Adrenal gland (tissue), 19 donors: ENCODE measurements around the gene ATG9A. TPM values are rescaled to one million over a fixed set of nuclear protein-coding genes. Genes with fewer than 3 reads are reported as not detected.

ENCODE experiments used
- DNase-seq, 7 donors: peaks; one replicate each; pipeline ENCODE4 v3.0.0-alpha.2; 2019 to 2020
- H3K27ac ChIP-seq, 5 donors: fragments of 200-600 bp; sonication (generic) in 4 of 5; 1 replicate in 3 of 5; 2 replicates in 2 of 5; pipeline versions ENCODE4 v1.5.1 to v1.8.0; 2016 to 2020; ENCODE audit warnings: mild to moderate bottlenecking in 1 of 5
- H3K27me3 ChIP-seq: fragments of 200-600 bp; 2 replicates; pipeline ENCODE4 v1.8.0; 2021
- H3K36me3 ChIP-seq, 2 donors: fragments of 200-600 bp; replicated peaks in 1 of 2; 1 replicate in 1 of 2; 2 replicates in 1 of 2; pipeline versions ENCODE4 v1.5.1 to v1.8.0; 2018 to 2022
- H3K4me1 ChIP-seq, 2 donors: fragments of 200-600 bp; replicated peaks in 1 of 2; 1 replicate in 1 of 2; 2 replicates in 1 of 2; pipeline versions ENCODE4 v1.5.1 to v1.8.0; 2018 to 2021
- H3K4me3 ChIP-seq, 4 donors: fragments of 200-600 bp; sonication (generic) in 3 of 4; one replicate each; pipeline ENCODE4 v1.5.1; 2016 to 2018
- H3K9me3 ChIP-seq, 3 donors: fragments of 200-600 bp; sonication (generic) in 1 of 3; replicated peaks in 1 of 3; 1 replicate in 2 of 3; 2 replicates in 1 of 3; pipeline versions ENCODE4 v1.5.1 to v1.8.0; 2016 to 2021
- POLR2A ChIP-seq, 2 donors: fragments of 450-650 bp; IDR thresholded peaks; one replicate each; pipeline ENCODE4 v1.6.1; 2017; ENCODE audit warnings: antibody characterized with exemption in 2 of 2, mild to moderate bottlenecking in 2 of 2, moderate library complexity in 1 of 2
- WGBS, 4 donors: extraction: QIAGEN DNeasy Blood & Tissue Kit in 2 of 4; methylation state at CpG; one replicate each; pipeline versions ENCODE4 v1.1.5 to v1.1.7; 2013 to 2017; 5-methylcytosine and 5-hydroxymethylcytosine counted together
- intact Hi-C, 2 donors: fragments of 100-400 bp; cut with DNase I; formaldehyde crosslinking; loops; one replicate each; pipeline versions ENCODE4 v1.14.1 to v1.15.0; 2022 to 2023
- long read RNA-seq, 10 donors: library from polyadenylated mRNA in 3 of 10; unstranded in 2 of 10; stranded (forward) in 1 of 10; transcript quantifications; one replicate each; pipeline ENCODE4 v2.0.0 and lab custom pipeline, GENCODE V29; 2021 to 2026
- polyA plus RNA-seq, 3 donors: library from polyadenylated mRNA; stranded (reverse); fragments of 200-250 nt in 2 of 3; fragments of 350-450 nt in 1 of 3; fragmentation: Illumina TruSeq in 1 of 3; extraction: RNeasy Lipid Tissue Mini Kit (QIAGEN cat#74804) in 1 of 3; gene quantifications; one replicate each; pipeline ENCODE4 v1.2.3, GENCODE V29; 2013 to 2014
- total RNA-seq, 9 donors: library from RNA; depleted of rRNA in 4 of 9; stranded (reverse); fragments of >200 nt in 4 of 9; fragments of 120-200 nt in 1 of 9; fragmentation: NEBNext Ultra II Directional in 1 of 9; extraction: Animal tissue kit (Norgen Biotek cat#: 25700) in 1 of 9; gene quantifications; one replicate each; pipeline versions ENCODE4 v1.1.0 to v1.2.4, GENCODE V29; 2013 to 2023
- TF ChIP-seq, protein P1 (sequence below), 6 experiments: fragments of 450-650 bp in 4 of 6; fragments of 200-600 bp in 2 of 6; sonication (generic) in 1 of 6; IDR thresholded peaks; 1 replicate in 5 of 6; 2 replicates in 1 of 6; pipeline versions ENCODE4 v1.5.1 to v1.8.0; 2016 to 2021; ENCODE audit warnings: antibody characterized with exemption in 6 of 6, mild to moderate bottlenecking in 2 of 6, moderate library complexity in 1 of 6
- donor health status: healthy with polysubstance abuse.
- donor health status: Bipolar disorder and iron deficiency.
- donor health status: DM: yes; HTN: yes; CAD: no.
- donor health status: DM: no; HTN: no; CAD: no.
- donor health status: DM: no; HTN: no; CAD: no.
- donor health status: DM: yes; HTN: yes; CAD: no.

The ATG9A gene
- 10 to 100 TPM; 27.3 to 73.1 (median 57.8) TPM for total RNA-seq
- 10 to 100 TPM; 13.0 to 37.6 (median 26.5) TPM for polyA plus RNA-seq
- long read RNA-seq, donor 1, full-length matches to known transcripts: 8 of 44 reads
- long read RNA-seq, donor 1, partial matches to known transcripts: 36 of 44 reads
- long read RNA-seq, donor 1, other reads (novel, unspliced or antisense): 0 of 44 reads
- long read RNA-seq, donor 2, full-length matches to known transcripts: 7 of 7 reads
- long read RNA-seq, donor 2, partial matches to known transcripts: 0 of 7 reads
- long read RNA-seq, donor 2, other reads (novel, unspliced or antisense): 0 of 7 reads
- long read RNA-seq, donor 3, partial matches to known transcripts: 23 of 24 reads
- long read RNA-seq, donor 3, other reads (novel, unspliced or antisense): 0 of 24 reads
- long read RNA-seq, donor 4, transcript ATG9A-202 (15 exons, 3,799 nt): major isoform, 6 of 23 reads
- long read RNA-seq, donor 4, partial matches to known transcripts: 5 of 23 reads
- long read RNA-seq, donor 4, other reads (novel, unspliced or antisense): 9 of 23 reads
- long read RNA-seq, donor 5, full-length matches to known transcripts: 90 of 167 reads
- long read RNA-seq, donor 5, partial matches to known transcripts: 28 of 167 reads
- long read RNA-seq, donor 5, other reads (novel, unspliced or antisense): 49 of 167 reads
- long read RNA-seq, donor 6, partial matches to known transcripts: 6 of 11 reads
- long read RNA-seq, donor 6, other reads (novel, unspliced or antisense): 3 of 11 reads
- long read RNA-seq, donor 7, full-length matches to known transcripts: 3 of 3 reads
- long read RNA-seq, donor 7, partial matches to known transcripts: 0 of 3 reads
- long read RNA-seq, donor 7, other reads (novel, unspliced or antisense): 0 of 3 reads
- long read RNA-seq, donor 8, full-length matches to known transcripts: 19 of 31 reads
- long read RNA-seq, donor 8, partial matches to known transcripts: 12 of 31 reads
- long read RNA-seq, donor 8, other reads (novel, unspliced or antisense): 0 of 31 reads
- long read RNA-seq, donor 9, full-length matches to known transcripts: 5 of 5 reads
- long read RNA-seq, donor 9, partial matches to known transcripts: 0 of 5 reads
- long read RNA-seq, donor 9, other reads (novel, unspliced or antisense): 0 of 5 reads
- long read RNA-seq, donor 10, full-length matches to known transcripts: 3 of 3 reads
- long read RNA-seq, donor 10, partial matches to known transcripts: 0 of 3 reads
- long read RNA-seq, donor 10, other reads (novel, unspliced or antisense): 0 of 3 reads

DNA sequence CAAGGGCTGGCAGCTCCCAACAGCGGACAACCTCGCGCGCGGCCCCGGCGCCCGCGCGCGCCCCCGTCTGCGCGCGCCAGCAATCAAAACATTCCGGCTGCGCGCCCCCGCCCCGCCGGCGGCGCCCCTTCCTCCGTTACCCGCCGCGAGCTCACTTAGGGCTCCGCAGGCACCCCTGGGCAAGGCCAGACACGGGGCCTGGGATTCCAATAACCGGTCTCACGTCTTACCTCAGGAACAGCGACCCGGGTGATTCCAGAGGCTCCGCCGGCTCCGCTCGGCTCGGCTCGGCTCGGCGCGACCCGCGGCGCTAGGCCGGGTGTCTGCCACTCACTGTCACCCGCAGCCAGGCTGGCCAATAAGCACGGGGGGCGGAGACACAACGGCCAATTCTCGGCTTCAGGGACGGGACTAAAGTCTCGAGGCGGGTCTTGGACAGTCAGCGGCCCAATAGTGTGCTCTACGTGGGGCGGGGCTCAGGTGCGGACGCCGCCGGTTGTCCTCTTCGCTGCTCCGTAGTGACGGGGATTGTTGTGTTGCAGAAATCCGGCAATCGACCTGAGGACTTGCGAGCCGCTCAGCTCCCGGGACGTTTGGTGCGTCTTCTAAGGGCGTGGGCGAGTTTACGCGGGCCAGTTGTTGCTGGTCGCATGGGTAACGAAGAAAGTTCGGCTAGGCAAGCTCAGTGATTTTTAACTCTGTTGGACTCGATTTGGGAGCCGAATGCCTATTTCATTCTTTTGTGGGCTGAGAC lies at the start of gene ATG9A, which contains the start of gene ANKZF1:
ATG9A (minus strand) TSS at position 332 of the 754 bp plus-strand sequence. CDS start 1,612 bp downstream, outside the sequence.
ANKZF1 (plus strand) TSS at position 502 of the 754 bp plus-strand sequence. CDS start 452 bp downstream, outside the sequence.
- DNase-seq: peak; percentile 98 to 100 (median 99)
- peaks cover 23 to 43% of the 10 kb centered on the region in 2 donors for H3K4me1 ChIP-seq
- intact Hi-C loops: no loop called here
- H3K4me3 ChIP-seq: peak within 1 kb of the TSS; percentile 41 to 76 (median 68)
- H3K27me3 ChIP-seq: no peaks in the 10 kb centered on the region
- peak within 1 kb of the TSS; percentile 92 to 95 (median 95) for H3K27ac ChIP-seq
- WGBS, 4 donors: 0 to 1% (median 1%) methylated on average over 13 to 80 of the region's 80 CpGs
- no peaks in the 10 kb centered on the region for H3K9me3 ChIP-seq
- H3K36me3 ChIP-seq: peaks cover 0 to 47% of the 10 kb centered on the region in 2 donors
- TF ChIP-seq, protein P1, sequence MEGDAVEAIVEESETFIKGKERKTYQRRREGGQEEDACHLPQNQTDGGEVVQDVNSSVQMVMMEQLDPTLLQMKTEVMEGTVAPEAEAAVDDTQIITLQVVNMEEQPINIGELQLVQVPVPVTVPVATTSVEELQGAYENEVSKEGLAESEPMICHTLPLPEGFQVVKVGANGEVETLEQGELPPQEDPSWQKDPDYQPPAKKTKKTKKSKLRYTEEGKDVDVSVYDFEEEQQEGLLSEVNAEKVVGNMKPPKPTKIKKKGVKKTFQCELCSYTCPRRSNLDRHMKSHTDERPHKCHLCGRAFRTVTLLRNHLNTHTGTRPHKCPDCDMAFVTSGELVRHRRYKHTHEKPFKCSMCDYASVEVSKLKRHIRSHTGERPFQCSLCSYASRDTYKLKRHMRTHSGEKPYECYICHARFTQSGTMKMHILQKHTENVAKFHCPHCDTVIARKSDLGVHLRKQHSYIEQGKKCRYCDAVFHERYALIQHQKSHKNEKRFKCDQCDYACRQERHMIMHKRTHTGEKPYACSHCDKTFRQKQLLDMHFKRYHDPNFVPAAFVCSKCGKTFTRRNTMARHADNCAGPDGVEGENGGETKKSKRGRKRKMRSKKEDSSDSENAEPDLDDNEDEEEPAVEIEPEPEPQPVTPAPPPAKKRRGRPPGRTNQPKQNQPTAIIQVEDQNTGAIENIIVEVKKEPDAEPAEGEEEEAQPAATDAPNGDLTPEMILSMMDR (IDR thresholded peaks at IDR 0.05): peak in 1 of 6 experiments; percentile 11
- TF ChIP-seq POLR2A (IDR thresholded peaks at IDR 0.05): peak; percentile 50 to 96

GRCh38 chr2:219278655-219279150 lies 49.3 kb upstream of the ATG9A start:
- TF ChIP-seq, protein P1 (IDR thresholded peaks at IDR 0.05): peak in 1 of 6 experiments; percentile 19
- TF ChIP-seq POLR2A (IDR thresholded peaks at IDR 0.05): no peak
- DNase-seq: no peak
- intact Hi-C loops: no loop called here
- H3K27me3 ChIP-seq: no peaks in the 10 kb centered on the region
- H3K4me3 ChIP-seq: peak overlapping the region in 1 of 4 donors; percentile 72
- peaks cover 0 to 33% of the 10 kb centered on the region in 2 donors for H3K36me3 ChIP-seq
- H3K9me3 ChIP-seq: no peaks in the 10 kb centered on the region
- peak overlapping the region; percentile 92 to 99 (median 95) for H3K27ac ChIP-seq
- 13 to 18% (median 18%) methylated on average over 9 of the region's 9 CpGs for WGBS, 4 donors
- H3K4me1 ChIP-seq: peaks cover 14 to 31% of the 10 kb centered on the region in 2 donors

DNA sequence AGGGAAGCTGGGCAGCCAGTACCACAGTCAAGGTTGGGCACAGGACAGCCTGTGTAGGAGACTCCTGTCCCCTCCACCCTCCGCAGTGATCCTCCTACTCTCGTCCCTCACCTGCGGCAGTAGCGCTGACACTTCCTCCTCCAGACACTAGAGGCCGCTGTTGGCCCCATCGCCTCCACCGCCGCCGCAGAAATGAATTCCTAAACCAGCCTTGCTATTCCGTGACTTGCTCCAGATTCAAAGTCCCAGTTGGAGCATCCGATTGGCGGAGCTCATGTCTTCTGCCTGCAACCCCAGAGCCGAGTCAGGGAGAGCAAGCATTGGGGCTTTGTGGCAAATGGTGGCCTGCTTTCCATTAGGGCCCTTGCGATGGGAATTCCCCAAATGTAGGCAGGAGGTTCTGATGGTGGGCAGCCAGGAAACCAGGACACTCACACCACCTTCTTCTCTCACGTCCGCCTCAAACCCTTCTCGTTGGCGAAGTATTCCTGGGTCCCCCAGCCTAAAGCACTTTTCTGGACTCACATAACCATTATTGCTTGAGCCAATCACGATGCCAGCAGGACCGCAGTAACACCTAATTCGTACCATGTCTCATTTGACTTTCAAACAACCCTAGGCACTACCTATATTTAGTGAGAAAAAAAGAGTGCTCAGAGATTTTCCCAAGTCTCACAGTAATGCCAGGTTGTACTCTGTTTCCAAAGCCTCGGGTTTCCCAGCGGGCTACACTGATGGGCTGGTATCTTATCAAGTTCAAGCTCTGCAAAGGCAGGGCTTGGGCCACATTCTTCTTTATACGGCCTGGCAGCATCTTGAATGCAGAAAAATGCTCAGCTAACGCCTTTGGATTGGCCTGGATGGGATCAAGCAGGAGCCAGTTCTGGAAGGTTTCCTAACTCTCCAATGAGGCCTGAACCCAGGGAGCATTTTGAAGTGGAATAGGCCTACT lies 48.5 kb upstream of the ATG9A start:
- TF ChIP-seq POLR2A (IDR thresholded peaks at IDR 0.05): peak in 1 of 2 donors; percentile 24
- TF ChIP-seq, protein P1 (IDR thresholded peaks at IDR 0.05): peak; percentile 95 to 99 (median 96)
- H3K4me3 ChIP-seq: no peak overlapping the region
- H3K4me1 ChIP-seq: peaks cover 14 to 38% of the 10 kb centered on the region in 2 donors
- WGBS, 4 donors: 29 to 37% (median 31%) methylated on average over 21 to 25 of the region's 25 CpGs
- H3K27me3 ChIP-seq: no peaks in the 10 kb centered on the region
- intact Hi-C loops: no loop called here
- H3K9me3 ChIP-seq: no peaks in the 10 kb centered on the region
- DNase-seq: peak; percentile 77 to 93 (median 84)
- H3K36me3 ChIP-seq: peaks cover 0 to 26% of the 10 kb centered on the region in 2 donors
- H3K27ac ChIP-seq: peak overlapping the region; percentile 92 to 99 (median 95)
